ENCODE data around the gene CHRDL2.

DNA sequence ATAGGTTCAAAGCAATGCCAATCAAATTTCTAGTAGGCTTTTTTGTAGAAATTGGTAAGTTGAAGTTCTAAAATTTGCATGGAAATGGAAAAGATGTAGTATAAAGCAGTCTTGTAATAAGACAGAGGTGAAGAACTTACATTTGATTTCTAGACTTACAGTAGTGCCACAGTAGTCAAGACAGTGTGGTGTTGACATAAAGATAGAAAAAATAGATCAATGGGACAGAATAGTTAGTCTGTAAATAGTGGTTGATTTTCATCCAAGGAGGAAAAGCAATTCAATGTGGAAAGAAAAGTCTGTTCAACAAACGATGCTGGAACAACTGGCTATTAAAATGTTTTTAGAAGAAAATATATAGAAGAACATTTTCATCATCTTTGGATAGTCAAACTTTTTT is 67.9 kb downstream of the CHRDL2 start:
- TF ChIP-seq, protein P1, sequence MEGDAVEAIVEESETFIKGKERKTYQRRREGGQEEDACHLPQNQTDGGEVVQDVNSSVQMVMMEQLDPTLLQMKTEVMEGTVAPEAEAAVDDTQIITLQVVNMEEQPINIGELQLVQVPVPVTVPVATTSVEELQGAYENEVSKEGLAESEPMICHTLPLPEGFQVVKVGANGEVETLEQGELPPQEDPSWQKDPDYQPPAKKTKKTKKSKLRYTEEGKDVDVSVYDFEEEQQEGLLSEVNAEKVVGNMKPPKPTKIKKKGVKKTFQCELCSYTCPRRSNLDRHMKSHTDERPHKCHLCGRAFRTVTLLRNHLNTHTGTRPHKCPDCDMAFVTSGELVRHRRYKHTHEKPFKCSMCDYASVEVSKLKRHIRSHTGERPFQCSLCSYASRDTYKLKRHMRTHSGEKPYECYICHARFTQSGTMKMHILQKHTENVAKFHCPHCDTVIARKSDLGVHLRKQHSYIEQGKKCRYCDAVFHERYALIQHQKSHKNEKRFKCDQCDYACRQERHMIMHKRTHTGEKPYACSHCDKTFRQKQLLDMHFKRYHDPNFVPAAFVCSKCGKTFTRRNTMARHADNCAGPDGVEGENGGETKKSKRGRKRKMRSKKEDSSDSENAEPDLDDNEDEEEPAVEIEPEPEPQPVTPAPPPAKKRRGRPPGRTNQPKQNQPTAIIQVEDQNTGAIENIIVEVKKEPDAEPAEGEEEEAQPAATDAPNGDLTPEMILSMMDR (IDR thresholded peaks at IDR 0.05): no peak
- no peak for TF ChIP-seq EZH2 (IDR thresholded peaks at IDR 0.05; ENCODE audit: borderline replicate concordance, insufficient read depth, low read depth, low read length, poor library complexity, severe bottlenecking)
